Activated naive CD4-positive, alpha-beta T cell treated with anti-CD3 and anti-CD28 coated beads, Interleukin-2, amount 50 U/mL, for 72 hours (primary cell): Measurements from ENCODE around the gene FOXC2. TPM values are rescaled to one million over a fixed set of nuclear protein-coding genes. Genes with fewer than 3 reads are reported as not detected.
"Not testable (repeated sequence)": the region's sequence is repeated elsewhere in the genome, so short reads cannot be mapped to it uniquely, and the experiment has no call there.

Experiments
- ATAC-seq, 2 donors: fragments of 150-1000 bp; cut with Tn5 transposase; 2 replicates each; pipeline ENCODE4 v1.10.0; 2021; ENCODE audit warnings: mild to moderate bottlenecking in 2 of 2, moderate library complexity in 2 of 2
- DNase-seq, 2 donors: peaks; one replicate each; pipeline ENCODE4 v3.0.0; 2021 to 2022; ENCODE audit warnings: low spot score in 2 of 2
- H3K27ac Mint-ChIP-seq, 2 donors: one replicate each; pipeline ENCODE4 v1.8.0; 2022; ENCODE audit warnings: mild to moderate bottlenecking in 2 of 2, mixed read lengths in 2 of 2
- H3K36me3 Mint-ChIP-seq, 2 donors: one replicate each; pipeline ENCODE4 v1.8.0; 2022; ENCODE audit warnings: mixed read lengths in 2 of 2
- H3K9me3 Mint-ChIP-seq, 2 donors: one replicate each; pipeline ENCODE4 v1.8.0; 2022; ENCODE audit warnings: mixed read lengths in 2 of 2
- total RNA-seq, 2 donors: library from RNA; stranded (reverse); gene quantifications; one replicate each; pipeline ENCODE4 v1.2.3, GENCODE V29; 2022

The FOXC2 gene
- total RNA-seq, 2 donors from 2014 or later: not detected

GRCh38 chr16:86584726-86585721 lies 18.4 kb downstream of the FOXC2 start:
- no peak for ATAC-seq
- H3K27ac Mint-ChIP-seq: no peak overlapping the region
- DNase-seq: no peak
- no peaks in the 10 kb centered on the region for H3K9me3 Mint-ChIP-seq
- no peaks in the 10 kb centered on the region for H3K36me3 Mint-ChIP-seq

- no peak for ATAC-seq
- DNase-seq: no peak
- Mint-ChIP-seq H3K9me3 (no peaks in the 10 kb centered on the region), H3K36me3 (no peaks in the 10 kb centered on the region), H3K27ac (no peak overlapping the region)
Observed at GRCh38 chr16:86585821-86586611, 19.4 kb downstream of the FOXC2 start.

- no peak overlapping the region for H3K27ac Mint-ChIP-seq
- ATAC-seq (no peak), DNase-seq (no peak)
- H3K36me3 Mint-ChIP-seq: no peaks in the 10 kb centered on the region
- H3K9me3 Mint-ChIP-seq: peaks cover 0 to 4% of the 10 kb centered on the region in 2 donors
Observed at GRCh38 chr16:86587487-86587886, 20.9 kb downstream of the FOXC2 start.

GRCh38 chr16:86587955-86588354 lies 21.3 kb downstream of the FOXC2 start:
- H3K27ac Mint-ChIP-seq, ATAC-seq, H3K9me3 Mint-ChIP-seq, H3K36me3 Mint-ChIP-seq, DNase-seq: not testable (repeated sequence)

- no peak for ATAC-seq
- peaks cover 0 to 4% of the 10 kb centered on the region in 2 donors for H3K9me3 Mint-ChIP-seq
- no peaks in the 10 kb centered on the region for H3K36me3 Mint-ChIP-seq
- DNase-seq: no peak
- H3K27ac Mint-ChIP-seq: no peak overlapping the region
Observed at GRCh38 chr16:86590501-86591144, 24.0 kb downstream of the FOXC2 start.

GRCh38 chr16:86591270-86591669 lies 24.6 kb downstream of the FOXC2 start:
- H3K36me3 Mint-ChIP-seq: no peaks in the 10 kb centered on the region
- H3K27ac Mint-ChIP-seq: no peak overlapping the region
- ATAC-seq (no peak), DNase-seq (no peak)
- H3K9me3 Mint-ChIP-seq: peaks cover 0 to 4% of the 10 kb centered on the region in 2 donors

GRCh38 chr16:86593913-86594620 lies 27.4 kb downstream of the FOXC2 start:
- Mint-ChIP-seq H3K36me3 (no peaks in the 10 kb centered on the region), H3K27ac (no peak overlapping the region), H3K9me3 (peaks cover 0 to 4% of the 10 kb centered on the region in 2 donors)
- DNase-seq (no peak), ATAC-seq (no peak)

- Mint-ChIP-seq H3K27ac (no peak overlapping the region), H3K9me3 (peaks cover 0 to 4% of the 10 kb centered on the region in 2 donors), H3K36me3 (no peaks in the 10 kb centered on the region)
- DNase-seq: no peak
- no peak for ATAC-seq
Observed at GRCh38 chr16:86594721-86595120, 28.1 kb downstream of the FOXC2 start.

GRCh38 chr16:86595983-86596605 lies 29.5 kb downstream of the FOXC2 start:
- Mint-ChIP-seq H3K27ac (no peak overlapping the region), H3K9me3 (peaks cover 0 to 4% of the 10 kb centered on the region in 2 donors), H3K36me3 (no peaks in the 10 kb centered on the region)
- no peak for ATAC-seq
- DNase-seq: no peak

GRCh38 chr16:86597126-86597879 lies 30.7 kb downstream of the FOXC2 start:
- H3K36me3 Mint-ChIP-seq: no peaks in the 10 kb centered on the region
- ATAC-seq (no peak), DNase-seq (no peak)
- H3K27ac Mint-ChIP-seq: no peak overlapping the region
- no peaks in the 10 kb centered on the region for H3K9me3 Mint-ChIP-seq

- no peaks in the 10 kb centered on the region for H3K36me3 Mint-ChIP-seq
- H3K9me3 Mint-ChIP-seq: no peaks in the 10 kb centered on the region
- ATAC-seq (no peak), DNase-seq (no peak)
- peak overlapping the region in 1 of 2 donors; percentile 58 for H3K27ac Mint-ChIP-seq
Observed at GRCh38 chr16:86597880-86598606, 31.4 kb downstream of the FOXC2 start.

- Mint-ChIP-seq H3K9me3 (no peaks in the 10 kb centered on the region), H3K27ac (no peak overlapping the region), H3K36me3 (no peaks in the 10 kb centered on the region)
- DNase-seq: no peak
- no peak for ATAC-seq
Observed at GRCh38 chr16:86598607-86599565, 32.3 kb downstream of the FOXC2 start.

GRCh38 chr16:86601356-86601755 lies 34.7 kb downstream of the FOXC2 start:
- no peak for DNase-seq
- peaks cover 0 to 12% of the 10 kb centered on the region in 2 donors for H3K36me3 Mint-ChIP-seq
- H3K27ac Mint-ChIP-seq: no peak overlapping the region
- ATAC-seq: no peak
- H3K9me3 Mint-ChIP-seq: no peaks in the 10 kb centered on the region

GRCh38 chr16:86602521-86602920 lies 35.9 kb downstream of the FOXC2 start:
- DNase-seq (no peak), ATAC-seq (no peak)
- Mint-ChIP-seq H3K27ac (no peak overlapping the region), H3K9me3 (no peaks in the 10 kb centered on the region), H3K36me3 (peaks cover 0 to 12% of the 10 kb centered on the region in 2 donors)
